ENCODE measurements around the gene PTPRA.

The PTPRA gene

GRCh38 chr20:2900845-2901592, 27.7 kb downstream of the PTPRA start:
- Histone ChIP-seq H3K4me2 (peak overlapping the region; percentile 73 to 92 (median 85)), H3K4me1 (peaks cover 40 to 49% (median 47%) of the 10 kb centered on the region in 10 experiments), H4K20me1 (peaks cover 0 to 48% (median 0%) of the 10 kb centered on the region in 11 experiments; a peak in 4 of 22 replicates), H3K27me3 (no peaks in the 10 kb centered on the region), H3K27ac (peak overlapping the region; percentile 44 to 94 (median 82)), H3K9me3 (replicated peaks in 1 of 11) (peaks cover 5 to 44% (median 41%) of the 10 kb centered on the region in 11 experiments; a peak in 20 of 22 replicates), H3K4me3 (peak overlapping the region; percentile 28 to 55 (median 47); a peak in 16 of 20 replicates), H3K9ac (peak overlapping the region; percentile 63 to 82 (median 72)), H3K36me3 (peaks cover 6 to 46% (median 30%) of the 10 kb centered on the region in 11 experiments; a peak in 18 of 22 replicates)
- peak in 4 of 11 experiments; percentile 38 to 82 (median 62); a peak in 6 of 22 replicates for TF ChIP-seq Cebpa-rat (IDR thresholded peaks at IDR 0.05)

- Histone ChIP-seq H3K9me3 (replicated peaks in 1 of 11) (peaks cover 0 to 31% (median 28%) of the 10 kb centered on the region in 11 experiments; a peak in 20 of 22 replicates), H3K27me3 (no peaks in the 10 kb centered on the region), H4K20me1 (peaks cover 0 to 50% (median 0%) of the 10 kb centered on the region in 11 experiments; a peak in 4 of 22 replicates), H3K9ac (peak overlapping the region in 7 of 11 experiments; percentile 26 to 82 (median 80); a peak in 10 of 22 replicates), H3K4me3 (no peak overlapping the region), H3K36me3 (peaks cover 6 to 34% (median 22%) of the 10 kb centered on the region in 11 experiments; a peak in 18 of 22 replicates), H3K4me1 (peaks cover 40 to 49% (median 47%) of the 10 kb centered on the region in 10 experiments), H3K4me2 (peak overlapping the region in 10 of 11 experiments; percentile 73 to 92 (median 84); a peak in 18 of 22 replicates), H3K27ac (peak overlapping the region in 8 of 11 experiments; percentile 78 to 94 (median 85); a peak in 17 of 22 replicates)
- 0 out of 22 replicates have a peak, but pooled peaks of 2 of the 11 experiments have one; percentile 22 to 31 for TF ChIP-seq Cebpa-rat (IDR thresholded peaks at IDR 0.05)
These were observed 29.0 kb downstream of the PTPRA start for GRCh38 chr20:2902291-2902690.

- no peak for TF ChIP-seq Cebpa-rat (IDR thresholded peaks at IDR 0.05)
- Histone ChIP-seq H3K9me3 (replicated peaks in 1 of 11) (peaks cover 0 to 26% (median 23%) of the 10 kb centered on the region in 11 experiments; a peak in 20 of 22 replicates), H3K4me2 (peak overlapping the region in 3 of 11 experiments; percentile 73 to 89 (median 80); a peak in 2 of 22 replicates), H3K4me1 (peaks cover 40 to 49% (median 47%) of the 10 kb centered on the region in 10 experiments), H3K27me3 (no peaks in the 10 kb centered on the region), H3K36me3 (peaks cover 6 to 31% (median 21%) of the 10 kb centered on the region in 11 experiments; a peak in 18 of 22 replicates), H4K20me1 (peaks cover 0 to 47% (median 0%) of the 10 kb centered on the region in 11 experiments; a peak in 4 of 22 replicates), H3K9ac (no peak overlapping the region), H3K4me3 (no peak overlapping the region), H3K27ac (peak overlapping the region in 5 of 11 experiments; percentile 78 to 94 (median 88); a peak in 7 of 22 replicates)
These were observed 29.5 kb downstream of the PTPRA start for GRCh38 chr20:2902818-2903217.

- H3K27ac ChIP-seq, result peak overlapping the region in 1 of 11 experiments; percentile 94; a peak in 1 of 22 replicates
- H4K20me1 ChIP-seq, result peaks cover 0 to 50% (median 0%) of the 10 kb centered on the region in 11 experiments; a peak in 4 of 22 replicates
- H3K4me1 ChIP-seq, result peaks cover 36 to 44% (median 42%) of the 10 kb centered on the region in 10 experiments
- H3K27me3 ChIP-seq, result no peaks in the 10 kb centered on the region
- H3K36me3 ChIP-seq, result peaks cover 6 to 39% (median 22%) of the 10 kb centered on the region in 11 experiments; a peak in 18 of 22 replicates
- no peak overlapping the region for H3K9ac ChIP-seq
- no peak overlapping the region for H3K4me3 ChIP-seq
- no peak for TF ChIP-seq Cebpa-rat (IDR thresholded peaks at IDR 0.05)
- H3K9me3 ChIP-seq (replicated peaks in 1 of 11), result peaks cover 0 to 25% (median 23%) of the 10 kb centered on the region in 11 experiments; a peak in 20 of 22 replicates
- no peak overlapping the region for H3K4me2 ChIP-seq
These were observed 30.4 kb downstream of the PTPRA start for GRCh38 chr20:2903686-2904085.

GRCh38 chr20:2907519-2907918, 34.2 kb downstream of the PTPRA start:
- H3K27me3 ChIP-seq, result no peaks in the 10 kb centered on the region
- no peak overlapping the region for H3K9ac ChIP-seq
- H3K4me2 ChIP-seq, result no peak overlapping the region
- H3K4me3 ChIP-seq, result no peak overlapping the region
- H3K9me3 ChIP-seq (replicated peaks in 1 of 11), result peaks cover 0 to 31% (median 24%) of the 10 kb centered on the region in 11 experiments; a peak in 20 of 22 replicates
- H3K4me1 ChIP-seq, result peaks cover 0 to 6% (median 3%) of the 10 kb centered on the region in 10 experiments; a peak in 11 of 20 replicates
- TF ChIP-seq Cebpa-rat (IDR thresholded peaks at IDR 0.05), result no peak
- peaks cover 0 to 34% (median 8%) of the 10 kb centered on the region in 11 experiments; a peak in 11 of 22 replicates for H4K20me1 ChIP-seq
- H3K27ac ChIP-seq, result no peak overlapping the region
- H3K36me3 ChIP-seq, result peaks cover 11 to 46% (median 30%) of the 10 kb centered on the region in 11 experiments; a peak in 20 of 22 replicates

- Histone ChIP-seq H3K4me1 (no peaks in the 10 kb centered on the region; a peak in 2 of 20 replicates), H4K20me1 (peaks cover 0 to 39% (median 13%) of the 10 kb centered on the region in 11 experiments; a peak in 12 of 22 replicates), H3K9me3 (replicated peaks in 1 of 11) (peaks cover 0 to 11% (median 4%) of the 10 kb centered on the region in 11 experiments; a peak in 19 of 22 replicates), H3K27me3 (no peaks in the 10 kb centered on the region), H3K36me3 (peaks cover 2 to 23% (median 14%) of the 10 kb centered on the region in 11 experiments; a peak in 20 of 22 replicates), H3K27ac (no peak overlapping the region), H3K4me2 (no peak overlapping the region), H3K4me3 (no peak overlapping the region), H3K9ac (no peak overlapping the region)
- TF ChIP-seq Cebpa-rat (IDR thresholded peaks at IDR 0.05), result no peak
These were observed 36.7 kb downstream of the PTPRA start for GRCh38 chr20:2909953-2910352.

- Histone ChIP-seq H3K4me3 (no peak overlapping the region), H3K9me3 (replicated peaks in 1 of 11) (peaks cover 8 to 17% (median 13%) of the 10 kb centered on the region in 11 experiments; a peak in 21 of 22 replicates), H3K9ac (no peak overlapping the region), H3K36me3 (peaks cover 7 to 24% (median 20%) of the 10 kb centered on the region in 11 experiments; a peak in 20 of 22 replicates), H4K20me1 (peaks cover 0 to 29% (median 13%) of the 10 kb centered on the region in 11 experiments; a peak in 12 of 22 replicates), H3K4me1 (no peaks in the 10 kb centered on the region; a peak in 2 of 20 replicates), H3K27me3 (no peaks in the 10 kb centered on the region), H3K27ac (no peak overlapping the region), H3K4me2 (no peak overlapping the region)
- TF ChIP-seq Cebpa-rat (IDR thresholded peaks at IDR 0.05), result no peak
These were observed 37.9 kb downstream of the PTPRA start for GRCh38 chr20:2911200-2911599.

GRCh38 chr20:2914160-2914559, 40.9 kb downstream of the PTPRA start:
- Histone ChIP-seq H3K4me3 (no peak overlapping the region), H3K4me2 (no peak overlapping the region), H3K36me3 (peaks cover 13 to 29% (median 17%) of the 10 kb centered on the region in 11 experiments; a peak in 20 of 22 replicates), H3K27me3 (no peaks in the 10 kb centered on the region), H4K20me1 (peaks cover 0 to 30% (median 14%) of the 10 kb centered on the region in 11 experiments; a peak in 13 of 22 replicates), H3K27ac (no peak overlapping the region), H3K9me3 (replicated peaks in 1 of 11) (peaks cover 17 to 33% (median 20%) of the 10 kb centered on the region in 11 experiments; a peak in 21 of 22 replicates), H3K9ac (no peak overlapping the region), H3K4me1 (peaks cover 15 to 19% (median 17%) of the 10 kb centered on the region in 10 experiments)
- no peak for TF ChIP-seq Cebpa-rat (IDR thresholded peaks at IDR 0.05)

Data from BLaER1 treated with 17β-estradiol and CSF1 and Interleukin-3, amounts not matched to agents 10 nM and 100 nM (cell line).